Measurements from ENCODE around the gene NUMB.

Gene NUMB

DNA sequence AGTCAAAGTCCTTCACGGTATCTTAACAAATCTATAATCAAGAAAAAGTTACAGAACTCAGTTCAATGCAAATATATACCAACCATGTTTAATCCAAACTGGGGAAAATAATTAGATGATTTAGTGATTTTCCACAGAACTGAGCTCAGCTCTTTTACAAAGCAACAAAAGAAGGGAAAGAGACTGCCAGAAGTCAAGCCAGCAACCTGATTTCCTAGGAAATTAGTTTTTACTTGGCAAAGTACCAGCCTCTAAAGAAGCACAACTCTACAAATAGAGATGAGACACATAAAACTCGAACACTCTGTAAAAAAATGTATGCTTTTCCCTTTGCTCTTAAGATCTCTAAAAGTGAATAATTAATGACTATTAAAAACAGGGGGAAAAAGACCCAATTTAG, 19.4 kb downstream of the NUMB start:
- TF ChIP-seq, protein P1, sequence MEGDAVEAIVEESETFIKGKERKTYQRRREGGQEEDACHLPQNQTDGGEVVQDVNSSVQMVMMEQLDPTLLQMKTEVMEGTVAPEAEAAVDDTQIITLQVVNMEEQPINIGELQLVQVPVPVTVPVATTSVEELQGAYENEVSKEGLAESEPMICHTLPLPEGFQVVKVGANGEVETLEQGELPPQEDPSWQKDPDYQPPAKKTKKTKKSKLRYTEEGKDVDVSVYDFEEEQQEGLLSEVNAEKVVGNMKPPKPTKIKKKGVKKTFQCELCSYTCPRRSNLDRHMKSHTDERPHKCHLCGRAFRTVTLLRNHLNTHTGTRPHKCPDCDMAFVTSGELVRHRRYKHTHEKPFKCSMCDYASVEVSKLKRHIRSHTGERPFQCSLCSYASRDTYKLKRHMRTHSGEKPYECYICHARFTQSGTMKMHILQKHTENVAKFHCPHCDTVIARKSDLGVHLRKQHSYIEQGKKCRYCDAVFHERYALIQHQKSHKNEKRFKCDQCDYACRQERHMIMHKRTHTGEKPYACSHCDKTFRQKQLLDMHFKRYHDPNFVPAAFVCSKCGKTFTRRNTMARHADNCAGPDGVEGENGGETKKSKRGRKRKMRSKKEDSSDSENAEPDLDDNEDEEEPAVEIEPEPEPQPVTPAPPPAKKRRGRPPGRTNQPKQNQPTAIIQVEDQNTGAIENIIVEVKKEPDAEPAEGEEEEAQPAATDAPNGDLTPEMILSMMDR (IDR thresholded peaks at IDR 0.05; ENCODE audit: low read depth, low read length), result no peak
- no peak for TF ChIP-seq EZH2phosphoT487 (IDR thresholded peaks at IDR 0.05; ENCODE audit: low read depth)
- H3K79me2 ChIP-seq (ENCODE audit: low read length), result peaks cover 18% of the 10 kb centered on the region
- no peak overlapping the region for H3K4me2 ChIP-seq (ENCODE audit: low read length)

DNA sequence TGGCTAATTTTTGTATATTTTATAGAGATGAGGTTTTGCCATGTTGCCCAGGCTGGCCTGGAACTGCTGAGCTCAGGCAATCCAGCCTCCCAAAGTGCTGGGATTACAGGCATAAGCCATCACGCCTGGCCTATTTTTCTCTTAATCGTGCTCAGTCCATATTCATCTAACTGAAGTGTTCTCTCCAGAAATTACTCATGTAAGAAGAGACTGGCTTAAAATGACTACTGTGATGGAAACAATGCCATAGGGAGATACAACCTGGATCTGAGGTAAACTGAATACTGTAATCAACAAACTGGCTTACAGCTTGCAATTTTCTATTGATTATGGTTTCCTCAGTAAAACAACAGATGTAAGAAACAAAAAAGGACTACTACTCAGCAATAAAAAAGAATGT, 21.1 kb downstream of the NUMB start:
- no peak for TF ChIP-seq EZH2phosphoT487 (IDR thresholded peaks at IDR 0.05; ENCODE audit: low read depth)
- TF ChIP-seq, protein P1 (IDR thresholded peaks at IDR 0.05; ENCODE audit: low read depth, low read length), result no peak
- peaks cover 21% of the 10 kb centered on the region for H4K20me1 ChIP-seq (ENCODE audit: insufficient read depth, low read length)

More for the DNA sequence above, 19.4 kb downstream of the NUMB start:
- Histone ChIP-seq H4K20me1 (ENCODE audit: insufficient read depth, low read length) (peaks cover 20% of the 10 kb centered on the region), H3K27ac (ENCODE audit: low read length) (no peak overlapping the region), H3K27me3 (ENCODE audit: low read depth, low read length) (no peaks in the 10 kb centered on the region), H3K36me3 (replicated peaks; ENCODE audit: low read depth, low read length) (no peaks in the 10 kb centered on the region), H3K4me3 (ENCODE audit: low read length) (no peak overlapping the region), H2AFZ (ENCODE audit: low read depth, low read length) (no peak overlapping the region), H3K4me1 (ENCODE audit: low read length) (peaks cover 15% of the 10 kb centered on the region), H3K9ac (ENCODE audit: low read length) (no peak overlapping the region), H3K9me3 (ENCODE audit: insufficient read depth, low read length) (no peaks in the 10 kb centered on the region)

DNA sequence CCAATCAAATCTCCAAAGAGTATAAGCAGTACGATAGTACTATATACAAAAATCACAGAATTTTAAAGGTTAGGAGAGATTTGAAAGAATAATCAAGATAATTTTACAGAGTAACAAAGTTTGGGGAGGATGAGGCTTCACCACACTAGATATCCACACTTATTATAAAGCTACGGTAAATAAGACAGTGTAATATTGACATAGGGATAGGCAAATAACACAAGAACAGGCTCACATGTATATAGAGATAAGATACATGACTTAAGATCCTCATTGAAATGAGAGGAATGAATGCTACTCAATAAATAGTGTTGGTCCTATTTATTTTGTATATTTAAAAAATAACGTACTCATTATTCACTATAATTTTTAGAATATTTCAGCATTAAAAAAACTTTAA, 26.2 kb downstream of the NUMB start:
- Histone ChIP-seq H3K27me3 (ENCODE audit: low read depth, low read length) (no peaks in the 10 kb centered on the region), H3K79me2 (ENCODE audit: low read length) (peaks cover under 1% of the 10 kb centered on the region; the same call in 1 of the 2 replicates), H3K4me3 (ENCODE audit: low read length) (no peak overlapping the region), H3K9me3 (ENCODE audit: insufficient read depth, low read length) (no peaks in the 10 kb centered on the region), H3K4me2 (ENCODE audit: low read length) (no peak overlapping the region), H3K4me1 (ENCODE audit: low read length) (no peaks in the 10 kb centered on the region), H3K27ac (ENCODE audit: low read length) (no peak overlapping the region), H2AFZ (ENCODE audit: low read depth, low read length) (no peak overlapping the region), H3K36me3 (replicated peaks; ENCODE audit: low read depth, low read length) (no peaks in the 10 kb centered on the region), H3K9ac (ENCODE audit: low read length) (no peak overlapping the region), H4K20me1 (ENCODE audit: insufficient read depth, low read length) (peaks cover 9% of the 10 kb centered on the region)
- no peak for TF ChIP-seq EZH2phosphoT487 (IDR thresholded peaks at IDR 0.05; ENCODE audit: low read depth)
- TF ChIP-seq, protein P1 (IDR thresholded peaks at IDR 0.05; ENCODE audit: low read depth, low read length), result no peak

More for the DNA sequence above, 21.1 kb downstream of the NUMB start:
- H3K4me1 ChIP-seq (ENCODE audit: low read length), result peaks cover 15% of the 10 kb centered on the region
- no peak overlapping the region for H3K27ac ChIP-seq (ENCODE audit: low read length)
- peaks cover 14% of the 10 kb centered on the region for H3K79me2 ChIP-seq (ENCODE audit: low read length)
- no peaks in the 10 kb centered on the region for H3K27me3 ChIP-seq (ENCODE audit: low read depth, low read length)
- no peak overlapping the region for H3K9ac ChIP-seq (ENCODE audit: low read length)
- no peak overlapping the region for H2AFZ ChIP-seq (ENCODE audit: low read depth, low read length)
- H3K36me3 ChIP-seq (replicated peaks; ENCODE audit: low read depth, low read length), result no peaks in the 10 kb centered on the region
- no peaks in the 10 kb centered on the region for H3K9me3 ChIP-seq (ENCODE audit: insufficient read depth, low read length)
- H3K4me2 ChIP-seq (ENCODE audit: low read length), result no peak overlapping the region
- H3K4me3 ChIP-seq (ENCODE audit: low read length), result no peak overlapping the region

DNA sequence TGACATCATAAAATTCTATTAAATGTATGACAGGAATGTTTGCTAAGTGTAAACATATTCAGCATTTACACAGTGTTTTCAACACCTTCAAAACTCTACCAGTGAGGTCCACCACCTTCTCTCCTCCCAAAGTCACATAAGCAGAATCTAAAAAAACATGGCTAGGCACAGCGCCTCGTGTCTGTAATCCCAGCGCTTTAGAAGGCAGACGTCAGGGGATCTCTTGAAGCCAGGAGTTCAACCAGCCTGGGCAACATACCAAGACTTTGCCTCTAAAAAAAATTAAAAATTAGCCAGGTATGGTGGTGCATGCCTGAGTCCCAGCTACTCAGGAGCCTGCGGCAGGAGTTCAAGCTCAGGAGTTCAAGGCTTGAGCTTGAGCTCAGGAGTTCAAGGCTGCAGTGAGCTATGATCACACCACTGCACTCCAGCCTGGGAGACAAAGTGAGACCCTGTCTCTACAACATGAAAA, 30.0 kb downstream of the NUMB start:
- Histone ChIP-seq H3K9me3 (ENCODE audit: insufficient read depth, low read length) (no peaks in the 10 kb centered on the region), H3K36me3 (replicated peaks; ENCODE audit: low read depth, low read length) (peaks cover 3% of the 10 kb centered on the region), H3K9ac (ENCODE audit: low read length) (no peak overlapping the region), H2AFZ (ENCODE audit: low read depth, low read length) (no peak overlapping the region), H3K27me3 (ENCODE audit: low read depth, low read length) (no peaks in the 10 kb centered on the region), H3K27ac (ENCODE audit: low read length) (no peak overlapping the region), H4K20me1 (ENCODE audit: insufficient read depth, low read length) (peaks cover 5% of the 10 kb centered on the region; the same call in 1 of the 2 replicates), H3K79me2 (ENCODE audit: low read length) (peaks cover 7% of the 10 kb centered on the region; the same call in 1 of the 2 replicates), H3K4me1 (ENCODE audit: low read length) (peaks cover 21% of the 10 kb centered on the region), H3K4me2 (ENCODE audit: low read length) (no peak overlapping the region), H3K4me3 (ENCODE audit: low read length) (no peak overlapping the region)
- TF ChIP-seq, protein P1 (IDR thresholded peaks at IDR 0.05; ENCODE audit: low read depth, low read length), result no peak
- no peak for TF ChIP-seq EZH2phosphoT487 (IDR thresholded peaks at IDR 0.05; ENCODE audit: low read depth)

All from OCI-LY3 (cell line).